OCI-LY7 (cell line): ENCODE measurements around the gene ZSWIM2. TPM values are rescaled to one million over a fixed set of nuclear protein-coding genes. Genes with fewer than 3 reads are reported as not detected.

ENCODE experiments used
- BruUV-seq: library from RNA; stranded (reverse); fragments of 400-500 nt; replicated peaks from 2 replicates; lab custom pipeline; 2021; lab: Mats Ljungman, UMichigan
- CTCF ChIA-PET: fragments of 300-600 bp; sonication (Branson Sonifier 250); formaldehyde crosslinking; loops from one replicate; lab custom pipeline; 2022; ENCODE audit warnings: antibody characterized with exemption; ENCODE audit not compliant: unreplicated experiment; lab: Charles Lee
- POLR2A ChIA-PET: fragments of 300-600 bp; sonication (Branson Sonifier 250); formaldehyde crosslinking; loops from one replicate; lab custom pipeline; 2022; ENCODE audit warnings: antibody characterized with exemption; lab: Charles Lee
- DNase-seq: peaks from one replicate; pipeline ENCODE4 v3.0.0-alpha.2; 2015; ENCODE audit warnings: low spot score
- H2AFZ ChIP-seq: fragments of 200-600 bp; sonication (generic), shearing (Covaris generic); 2 replicates; pipeline ENCODE4 v1.6.1; 2014; ENCODE audit warnings: mild to moderate bottlenecking, antibody characterized with exemption, low read length, moderate library complexity
- H3K27ac ChIP-seq: fragments of 200-600 bp; sonication (generic); 2 replicates; pipeline ENCODE4 v1.5.1; 2014; ENCODE audit warnings: mixed run types, low read depth, mild to moderate bottlenecking, moderate library complexity, low read length, inconsistent platforms; ENCODE audit not compliant: poor library complexity, severe bottlenecking
- H3K36me3 ChIP-seq: fragments of 200-600 bp; sonication (generic); 2 replicates; pipeline ENCODE4 v1.6.1; 2014; ENCODE audit warnings: mild to moderate bottlenecking, antibody characterized with exemption, low read length, moderate library complexity, mixed read lengths; ENCODE audit not compliant: insufficient read depth
- H3K4me1 ChIP-seq: fragments of 200-600 bp; sonication (generic); 2 replicates; pipeline ENCODE4 v1.5.1; 2014; ENCODE audit warnings: mild to moderate bottlenecking, low read length; ENCODE audit not compliant: insufficient read depth, poor library complexity, severe bottlenecking
- H3K4me2 ChIP-seq: fragments of 200-600 bp; sonication (generic); 2 replicates; pipeline ENCODE4 v1.6.1; 2014; ENCODE audit warnings: mild to moderate bottlenecking, low read length
- H3K4me3 ChIP-seq: fragments of 200-600 bp; sonication (generic); 2 replicates; pipeline ENCODE4 v1.5.1; 2014; ENCODE audit warnings: mild to moderate bottlenecking, low read depth, low read length; ENCODE audit not compliant: poor library complexity, severe bottlenecking
- H3K79me2 ChIP-seq: fragments of 200-600 bp; sonication (generic); 2 replicates; pipeline ENCODE4 v1.6.1; 2016; ENCODE audit warnings: low read depth, mild to moderate bottlenecking, low read length, moderate library complexity, mixed read lengths; ENCODE audit not compliant: insufficient read depth
- H3K9me2 ChIP-seq: fragments of 200-600 bp; sonication (generic); 2 replicates; pipeline ENCODE4 v1.6.1; 2016; ENCODE audit warnings: mild to moderate bottlenecking, low read length, mixed read lengths; ENCODE audit not compliant: insufficient read depth
- H3K9me3 ChIP-seq: fragments of 200-600 bp; sonication (generic); 2 replicates; pipeline ENCODE4 v1.6.1; 2014; ENCODE audit warnings: mild to moderate bottlenecking, mixed run types, low read length, mixed read lengths
- H4K20me1 ChIP-seq: fragments of 200-600 bp; sonication (generic); 2 replicates; pipeline ENCODE4 v1.6.1; 2014; ENCODE audit warnings: mild to moderate bottlenecking, antibody characterized with exemption, low read length, moderate library complexity, mixed read lengths; ENCODE audit not compliant: insufficient read depth
- EZH2phosphoT487 ChIP-seq: fragments of 200-600 bp; sonication (generic); IDR thresholded peaks from 2 replicates; pipeline ENCODE4 v1.6.1; 2018; ENCODE audit warnings: low read depth, borderline replicate concordance, mild to moderate bottlenecking, mixed run types, antibody characterized with exemption, low read length, moderate library complexity, mixed read lengths
- intact Hi-C: fragments of 100-400 bp; cut with micrococcal nuclease; formaldehyde crosslinking; loops from one replicate; pipeline ENCODE4 v1.10.0; 2022; ENCODE audit not compliant: unreplicated experiment
- total RNA-seq, 2 experiments: library from RNA; depleted of rRNA in 1 of 2; stranded (reverse); fragments of >200 nt in 1 of 2; shearing (Covaris generic) in 1 of 2; gene quantifications; 2 replicates each; pipeline ENCODE4 v1.2.3, GENCODE V29; 2014 to 2022
- TF ChIP-seq, protein P1 (sequence below): fragments of 200-600 bp; sonication (generic); conservative IDR thresholded peaks from 2 replicates; pipeline ENCODE4 v1.5.1; 2014; ENCODE audit warnings: mild to moderate bottlenecking, antibody characterized with exemption, low read length, moderate library complexity, mixed read lengths

Gene ZSWIM2
- total RNA-seq, 2 experiments from 2014 or later: not detected

GRCh38 chr2:186871881-186872280, 22.9 kb upstream of the ZSWIM2 start:
- Histone ChIP-seq H3K4me2 (no peak overlapping the region), H3K4me1 (no peaks in the 10 kb centered on the region), H4K20me1 (no peaks in the 10 kb centered on the region), H3K27ac (no peak overlapping the region), H3K9me3 (no peaks in the 10 kb centered on the region), H3K4me3 (no peak overlapping the region), H3K79me2 (no peaks in the 10 kb centered on the region), H3K36me3 (no peaks in the 10 kb centered on the region), H2AFZ (no peak overlapping the region), H3K9me2 (no peaks in the 10 kb centered on the region)
- BruUV-seq: no TSS peak
- intact Hi-C loops: no loop called here
- no peak for DNase-seq
- ChIA-PET POLR2A (interaction anchor here (0.8 kb wide), 1 partner anchor 9 kb away, joined by 3 read pairs; no protein-coding TSS in a partner anchor), CTCF (no interaction called here)
- no peak for TF ChIP-seq EZH2phosphoT487
- TF ChIP-seq, protein P1, sequence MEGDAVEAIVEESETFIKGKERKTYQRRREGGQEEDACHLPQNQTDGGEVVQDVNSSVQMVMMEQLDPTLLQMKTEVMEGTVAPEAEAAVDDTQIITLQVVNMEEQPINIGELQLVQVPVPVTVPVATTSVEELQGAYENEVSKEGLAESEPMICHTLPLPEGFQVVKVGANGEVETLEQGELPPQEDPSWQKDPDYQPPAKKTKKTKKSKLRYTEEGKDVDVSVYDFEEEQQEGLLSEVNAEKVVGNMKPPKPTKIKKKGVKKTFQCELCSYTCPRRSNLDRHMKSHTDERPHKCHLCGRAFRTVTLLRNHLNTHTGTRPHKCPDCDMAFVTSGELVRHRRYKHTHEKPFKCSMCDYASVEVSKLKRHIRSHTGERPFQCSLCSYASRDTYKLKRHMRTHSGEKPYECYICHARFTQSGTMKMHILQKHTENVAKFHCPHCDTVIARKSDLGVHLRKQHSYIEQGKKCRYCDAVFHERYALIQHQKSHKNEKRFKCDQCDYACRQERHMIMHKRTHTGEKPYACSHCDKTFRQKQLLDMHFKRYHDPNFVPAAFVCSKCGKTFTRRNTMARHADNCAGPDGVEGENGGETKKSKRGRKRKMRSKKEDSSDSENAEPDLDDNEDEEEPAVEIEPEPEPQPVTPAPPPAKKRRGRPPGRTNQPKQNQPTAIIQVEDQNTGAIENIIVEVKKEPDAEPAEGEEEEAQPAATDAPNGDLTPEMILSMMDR: no peak

DNA sequence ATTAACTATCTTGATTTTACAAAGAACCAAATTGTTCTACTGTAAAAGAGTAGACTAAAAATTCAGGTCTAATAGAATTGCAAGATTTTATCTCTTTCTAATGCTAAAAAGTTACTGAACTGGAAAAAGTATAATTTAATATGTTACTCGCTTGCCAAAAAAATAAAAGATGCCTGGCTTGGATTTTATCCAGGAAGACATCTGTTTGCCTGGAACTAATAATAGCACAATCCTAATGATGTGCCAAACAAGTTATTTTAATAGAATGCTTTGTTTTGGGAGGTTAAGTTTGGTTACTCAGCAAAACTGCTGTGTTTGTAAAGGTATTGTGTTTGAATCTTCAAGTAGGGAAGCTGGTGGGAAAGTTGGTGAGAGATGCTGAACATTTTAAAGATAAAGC, 19.4 kb upstream of the ZSWIM2 start:
- ChIA-PET CTCF (no interaction called here), POLR2A (no interaction called here)
- Histone ChIP-seq H3K4me1 (no peaks in the 10 kb centered on the region), H3K27ac (no peak overlapping the region), H2AFZ (no peak overlapping the region), H3K9me3 (no peaks in the 10 kb centered on the region), H4K20me1 (no peaks in the 10 kb centered on the region), H3K36me3 (no peaks in the 10 kb centered on the region), H3K79me2 (no peaks in the 10 kb centered on the region), H3K9me2 (no peaks in the 10 kb centered on the region), H3K4me3 (no peak overlapping the region), H3K4me2 (no peak overlapping the region)
- DNase-seq: no peak
- TF ChIP-seq EZH2phosphoT487: no peak
- TF ChIP-seq, protein P1: no peak
- no TSS peak for BruUV-seq
- intact Hi-C loops: no loop called here

- Histone ChIP-seq H3K4me3 (no peak overlapping the region), H3K27ac (no peak overlapping the region), H2AFZ (no peak overlapping the region), H3K9me3 (no peaks in the 10 kb centered on the region), H3K36me3 (no peaks in the 10 kb centered on the region), H3K4me2 (no peak overlapping the region), H3K79me2 (no peaks in the 10 kb centered on the region), H4K20me1 (no peaks in the 10 kb centered on the region), H3K9me2 (no peaks in the 10 kb centered on the region), H3K4me1 (no peaks in the 10 kb centered on the region)
- intact Hi-C loops: loop anchor here (5.0 kb wide), 1 partner anchor 589 kb away; no protein-coding TSS in a partner anchor
- CTCF ChIA-PET: no interaction called here
- DNase-seq: peak; percentile 19
- BruUV-seq: no TSS peak
- TF ChIP-seq, protein P1: peak; percentile 81
- no peak for TF ChIP-seq EZH2phosphoT487
- POLR2A ChIA-PET: interaction anchor here (0.6 to 1.3 kb wide), 3 partner anchors 9 to 895 kb away, joined by 3 read pairs; no protein-coding TSS in a partner anchor
Measured at GRCh38 chr2:186862869-186863709, 14.1 kb upstream of the ZSWIM2 start.
